CD4-positive, alpha-beta T cell (primary cell): ENCODE data around the gene ATAD3C. TPM values are rescaled to one million over a fixed set of nuclear protein-coding genes. Genes with fewer than 3 reads are reported as not detected.

Experiments used
- ATAC-seq: fragments of 200-7000 bp; cut with Tn5 transposase; one replicate; pipeline ENCODE4 v1.10.0; 2022; ENCODE audit warnings: mild to moderate bottlenecking; ENCODE audit not compliant: poor library complexity
- CTCF ChIA-PET: fragments of 350-600 bp; sonication (Branson Sonifier 250); formaldehyde crosslinking; loops from one replicate; lab custom pipeline; 2021; ENCODE audit warnings: antibody characterized with exemption, inconsistent platforms; lab: Charles Lee
- POLR2A ChIA-PET: fragments of 350-600 bp; sonication (Branson Sonifier 250); formaldehyde crosslinking; loops from one replicate; lab custom pipeline; 2021; ENCODE audit warnings: antibody characterized with exemption, inconsistent platforms; lab: Charles Lee
- DNase-seq, 14 experiments: peaks; one replicate each; pipeline ENCODE4 v3.0.0-alpha.2; 2013 to 2020; ENCODE audit warnings: mixed read lengths in 2 of 14
- H3K27ac ChIP-seq, 2 donors: one replicate each; pipeline versions ENCODE4 v1.5.1 to v1.7.0; 2013; ENCODE audit warnings: low read length in 2 of 2, low read depth in 1 of 2, mild to moderate bottlenecking in 1 of 2
- H3K27me3 ChIP-seq, 2 experiments: 1 replicate in 1 of 2; 2 replicates in 1 of 2; pipeline versions ENCODE4 v1.6.1 to v1.7.0; 2013; ENCODE audit warnings: low read length in 2 of 2, control low read depth in 1 of 2, mild to moderate bottlenecking in 1 of 2, moderate library complexity in 1 of 2; ENCODE audit not compliant: insufficient read depth in 2 of 2, control insufficient read depth in 1 of 2
- H3K36me3 ChIP-seq: one replicate; pipeline ENCODE4 v1.6.1; 2013; ENCODE audit warnings: low read length, control low read depth; ENCODE audit not compliant: insufficient read depth
- H3K4me1 ChIP-seq: one replicate; pipeline ENCODE4 v1.6.1; 2013; ENCODE audit warnings: low read length, control low read depth; ENCODE audit not compliant: insufficient read depth
- H3K4me3 ChIP-seq: one replicate; pipeline ENCODE4 v1.5.1; 2013; ENCODE audit warnings: mild to moderate bottlenecking, low read length, moderate library complexity
- H3K9me3 ChIP-seq, 2 experiments: 1 replicate in 1 of 2; 2 replicates in 1 of 2; pipeline versions ENCODE4 v1.6.1 to v1.7.0; 2013; ENCODE audit warnings: low read length in 2 of 2, mild to moderate bottlenecking in 2 of 2, control low read depth in 1 of 2, moderate library complexity in 1 of 2; ENCODE audit not compliant: control insufficient read depth in 1 of 2, insufficient read depth in 1 of 2
- H3K27ac Mint-ChIP-seq: one replicate; pipeline ENCODE4 v1.8.0; 2020; ENCODE audit warnings: mixed read lengths
- H3K27me3 Mint-ChIP-seq: one replicate; pipeline ENCODE4 v1.8.0; 2021; ENCODE audit warnings: mixed read lengths
- H3K36me3 Mint-ChIP-seq: one replicate; pipeline ENCODE4 v1.8.0; 2021; ENCODE audit warnings: low read depth, mixed read lengths
- H3K4me1 Mint-ChIP-seq: one replicate; pipeline ENCODE4 v1.8.0; 2021; ENCODE audit warnings: low read depth, mixed read lengths
- H3K4me3 Mint-ChIP-seq: one replicate; pipeline ENCODE4 v1.8.0; 2020; ENCODE audit warnings: mild to moderate bottlenecking, mixed read lengths
- H3K9me3 Mint-ChIP-seq: one replicate; pipeline ENCODE4 v1.8.0; 2020; ENCODE audit warnings: mixed read lengths
- CTCF ChIP-seq: fragments of 200-600 bp; IDR thresholded peaks from one replicate; pipeline ENCODE4 v1.8.0; 2022; ENCODE audit warnings: antibody characterized with exemption, mild to moderate bottlenecking
- intact Hi-C, 2 experiments: fragments of 100-400 bp; cut with DNase I in 1 of 2; cut with micrococcal nuclease in 1 of 2; formaldehyde crosslinking; loops; one replicate each; pipeline versions ENCODE4 v1.15.1 to v1.9.0; 2023 to 2025; cut with DNase I, micrococcal nuclease
- total RNA-seq, 174 experiments: library from RNA in 2 of 174; stranded (reverse) in 2 of 174; gene quantifications; one replicate each; pipeline ENCODE4 v1.2.3 and lab custom pipeline; 2021 to 2026

ATAD3C gene
- total RNA-seq, 2 experiments from 2014 or later: 0.28 to 0.74 TPM

DNA sequence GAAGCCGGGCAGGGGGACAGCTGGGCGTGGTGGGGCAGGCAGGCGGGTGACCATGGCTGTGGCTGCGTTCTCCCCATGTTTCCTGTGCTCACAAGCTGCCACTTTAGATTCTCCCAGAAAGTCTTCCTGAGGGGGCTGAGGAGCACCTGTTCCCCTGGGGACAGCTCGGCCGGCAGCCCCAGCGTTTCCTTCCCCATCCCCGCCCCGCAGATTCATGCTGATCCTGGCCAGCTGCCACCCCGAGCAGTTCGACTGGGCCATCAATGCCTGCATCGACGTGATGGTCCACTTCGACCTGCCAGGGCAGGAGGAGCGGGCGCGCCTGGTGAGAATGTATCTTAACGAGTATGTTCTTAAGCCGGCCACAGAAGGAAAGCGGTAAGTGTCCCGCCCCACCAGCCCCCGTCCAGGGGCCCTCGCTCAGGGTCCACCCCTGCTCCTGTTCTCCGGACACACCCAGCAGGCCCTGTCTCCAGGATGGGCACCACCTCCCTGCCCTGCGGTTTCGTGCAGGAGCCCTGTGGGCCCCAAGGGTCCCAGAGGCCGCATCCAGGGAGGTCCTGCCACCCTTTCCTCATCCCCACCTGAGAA is 11.1 kb downstream of the ATAD3C start:
- Histone ChIP-seq H3K27me3 (no peaks in the 10 kb centered on the region), H3K4me3 (no peak overlapping the region), H3K36me3 (no peaks in the 10 kb centered on the region), H3K4me1 (peaks cover 5% of the 10 kb centered on the region), H3K27ac (no peak overlapping the region), H3K9me3 (peaks cover 0 to 7% of the 10 kb centered on the region in 2 experiments)
- no peaks in the 10 kb centered on the region for H3K36me3 Mint-ChIP-seq
- no peak overlapping the region for H3K4me3 Mint-ChIP-seq
- CTCF ChIA-PET: no interaction called here
- ATAC-seq (no peak), DNase-seq (no peak)
- no peaks in the 10 kb centered on the region for H3K4me1 Mint-ChIP-seq
- H3K27me3 Mint-ChIP-seq: peaks cover 4% of the 10 kb centered on the region
- no peak overlapping the region for H3K27ac Mint-ChIP-seq
- POLR2A ChIA-PET: no interaction called here
- TF ChIP-seq CTCF: no peak
- no peaks in the 10 kb centered on the region for H3K9me3 Mint-ChIP-seq
- intact Hi-C loops: no loop called here

DNA sequence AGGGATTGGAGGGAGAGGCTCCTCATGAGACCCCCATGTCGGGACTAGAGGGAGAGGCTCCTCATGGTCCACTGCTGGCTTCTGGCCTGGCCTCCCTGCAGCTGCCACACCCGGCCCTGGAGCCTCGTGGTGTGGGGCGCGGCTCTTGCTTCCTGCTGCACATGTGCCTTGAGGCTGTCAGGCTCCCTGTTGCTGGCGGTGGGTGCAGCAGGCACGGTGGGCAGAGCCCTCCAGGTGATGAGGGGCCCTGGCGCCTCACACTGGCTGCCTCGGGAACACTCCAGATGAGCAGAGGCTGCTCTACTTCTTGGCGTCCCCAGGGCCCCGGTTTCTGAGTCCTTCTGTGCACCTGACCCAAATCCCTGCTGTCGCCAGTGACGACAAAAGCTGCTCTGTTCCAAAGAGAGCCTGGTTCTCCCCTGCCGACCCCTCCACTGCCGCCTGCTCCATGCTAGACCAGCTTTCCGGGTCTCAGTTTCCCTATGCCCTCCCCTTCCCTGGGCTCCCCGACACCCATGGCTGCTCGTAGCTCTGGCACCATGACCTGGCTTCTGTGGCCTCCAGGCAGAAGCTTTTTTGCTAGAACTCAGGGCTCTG is 12.3 kb downstream of the ATAD3C start:
- Mint-ChIP-seq H3K27ac (no peak overlapping the region), H3K27me3 (peaks cover 4% of the 10 kb centered on the region), H3K4me1 (no peaks in the 10 kb centered on the region), H3K36me3 (no peaks in the 10 kb centered on the region), H3K9me3 (no peaks in the 10 kb centered on the region), H3K4me3 (no peak overlapping the region)
- no peak for TF ChIP-seq CTCF
- Histone ChIP-seq H3K27ac (no peak overlapping the region), H3K36me3 (no peaks in the 10 kb centered on the region), H3K27me3 (no peaks in the 10 kb centered on the region), H3K4me3 (no peak overlapping the region), H3K9me3 (peaks cover 0 to 7% of the 10 kb centered on the region in 2 experiments), H3K4me1 (peaks cover 5% of the 10 kb centered on the region)
- ChIA-PET CTCF (no interaction called here), POLR2A (interaction anchor here (0.9 kb wide), 1 partner anchor 43 kb away, joined by 4 read pairs; no protein-coding TSS in a partner anchor)
- no peak for ATAC-seq
- intact Hi-C loops: no loop called here
- no peak for DNase-seq

- H3K27ac ChIP-seq: no peak overlapping the region
- peak in 3 of 14 experiments; percentile 12 to 45 (median 39) for DNase-seq
Observed at GRCh38 chr1:1462318-1462966, 13.0 kb downstream of the ATAD3C start.

More at GRCh38 chr1:1462318-1462966, 13.0 kb downstream of the ATAD3C start:
- peak overlapping the region; percentile 16 for H3K4me3 ChIP-seq
- CTCF ChIA-PET: no interaction called here
- Mint-ChIP-seq H3K4me1 (no peaks in the 10 kb centered on the region), H3K27me3 (peaks cover 4% of the 10 kb centered on the region), H3K9me3 (no peaks in the 10 kb centered on the region), H3K4me3 (peak overlapping the region; percentile 30), H3K27ac (no peak overlapping the region), H3K36me3 (no peaks in the 10 kb centered on the region)
- intact Hi-C loops: no loop called here
- H3K4me1 ChIP-seq: peaks cover 5% of the 10 kb centered on the region
- H3K27me3 ChIP-seq: no peaks in the 10 kb centered on the region
- POLR2A ChIA-PET: interaction anchor here (0.9 kb wide), 1 partner anchor 42 kb away, joined by 4 read pairs; no protein-coding TSS in a partner anchor
- TF ChIP-seq CTCF: no peak
- peaks cover 0 to 7% of the 10 kb centered on the region in 2 experiments for H3K9me3 ChIP-seq
- ATAC-seq: peak; percentile 39
- H3K36me3 ChIP-seq: no peaks in the 10 kb centered on the region
